GM12864 (cell line): ENCODE data around the gene ASXL2.
"Not testable (repeated sequence)": the region's sequence is repeated elsewhere in the genome, so short reads cannot be mapped to it uniquely, and the experiment has no call there.

Source experiments
- DNase-seq: peaks from one replicate; pipeline ENCODE4 v3.0.0-alpha.2; 2011; ENCODE audit warnings: low read depth
- H3K4me3 ChIP-seq: 2 replicates; pipeline ENCODE4 v1.5.1; 2011; ENCODE audit warnings: mild to moderate bottlenecking, low read depth, low read length, control low read depth
- CTCF ChIP-seq: IDR thresholded peaks from 2 replicates; pipeline ENCODE4 v1.5.1; 2011; ENCODE audit warnings: low read depth, mild to moderate bottlenecking, moderate library complexity, low read length, control low read depth, inconsistent platforms; ENCODE audit errors: missing control alignments

Gene ASXL2

GRCh38 chr2:25854613-25855012, 23.7 kb downstream of the ASXL2 start:
- DNase-seq, result no peak
- no peak overlapping the region for H3K4me3 ChIP-seq
- no peak for TF ChIP-seq CTCF

- no peak overlapping the region for H3K4me3 ChIP-seq
- TF ChIP-seq CTCF, result no peak
- no peak for DNase-seq
Measured at GRCh38 chr2:25853038-25853638, 25.1 kb downstream of the ASXL2 start.

- peak; percentile 63 for TF ChIP-seq CTCF
- peak; percentile 59 for DNase-seq
- H3K4me3 ChIP-seq, result peak overlapping the region; percentile 14
Measured at GRCh38 chr2:25851740-25852503, 26.4 kb downstream of the ASXL2 start.

- DNase-seq, H3K4me3 ChIP-seq: not testable (repeated sequence)
Measured at GRCh38 chr2:25850400-25850799, 27.9 kb downstream of the ASXL2 start.

- H3K4me3 ChIP-seq, DNase-seq: not testable (repeated sequence)
Measured at GRCh38 chr2:25849350-25849749, 28.9 kb downstream of the ASXL2 start.

GRCh38 chr2:25845843-25846505, 32.3 kb downstream of the ASXL2 start:
- DNase-seq, result no peak
- H3K4me3 ChIP-seq, result no peak overlapping the region
- TF ChIP-seq CTCF, result no peak

- no peak overlapping the region for H3K4me3 ChIP-seq
- DNase-seq, result no peak
- TF ChIP-seq CTCF, result no peak
Measured at GRCh38 chr2:25844089-25844488, 34.2 kb downstream of the ASXL2 start.

- no peak for DNase-seq
- TF ChIP-seq CTCF, result no peak
- H3K4me3 ChIP-seq, result no peak overlapping the region
Measured at GRCh38 chr2:25842155-25842554, 36.1 kb downstream of the ASXL2 start.
